Natural killer cell (primary cell): ENCODE results near the gene RRH. TPM values are rescaled to one million over a fixed set of nuclear protein-coding genes. Genes with fewer than 3 reads are reported as not detected.

Experiments used
- ATAC-seq, 3 donors: fragments of 150-1000 bp in 2 of 3; fragments of 200-7000 bp in 1 of 3; cut with Tn5 transposase; 1 replicate in 1 of 3; 2 replicates in 2 of 3; pipeline ENCODE4 v1.10.0; 2021; ENCODE audit warnings: mild to moderate bottlenecking in 2 of 3, moderate library complexity in 2 of 3
- DNase-seq, 2 donors: peaks; one replicate each; pipeline versions ENCODE4 v3.0.0 to v3.0.0-alpha.2; 2013 to 2021; ENCODE audit warnings: mixed read lengths in 1 of 2
- H3K27ac ChIP-seq: one replicate; pipeline ENCODE4 v1.5.1; 2013; ENCODE audit warnings: mild to moderate bottlenecking, low read length
- H3K27me3 ChIP-seq: one replicate; pipeline ENCODE4 v1.6.1; 2013; ENCODE audit warnings: low read length; ENCODE audit not compliant: control insufficient read depth, insufficient read depth
- H3K36me3 ChIP-seq: one replicate; pipeline ENCODE4 v1.6.1; 2013; ENCODE audit warnings: low read length; ENCODE audit not compliant: control insufficient read depth, insufficient read depth
- H3K4me1 ChIP-seq: one replicate; pipeline ENCODE4 v1.6.1; 2013; ENCODE audit warnings: low read length; ENCODE audit not compliant: control insufficient read depth, insufficient read depth
- H3K4me3 ChIP-seq: one replicate; pipeline ENCODE4 v1.5.1; 2013; ENCODE audit warnings: low read length
- H3K9me3 ChIP-seq: one replicate; pipeline ENCODE4 v1.6.1; 2013; ENCODE audit warnings: low read length; ENCODE audit not compliant: control insufficient read depth, insufficient read depth
- H3K27ac Mint-ChIP-seq, 2 donors: one replicate each; pipeline ENCODE4 v1.8.0; 2022; ENCODE audit warnings: mild to moderate bottlenecking in 2 of 2, mixed read lengths in 2 of 2, moderate library complexity in 1 of 2
- H3K27me3 Mint-ChIP-seq, 2 donors: one replicate each; pipeline ENCODE4 v1.8.0; 2022; ENCODE audit warnings: low read depth in 2 of 2, mixed read lengths in 2 of 2
- H3K36me3 Mint-ChIP-seq: one replicate; pipeline ENCODE4 v1.8.0; 2022; ENCODE audit warnings: mixed read lengths
- H3K4me1 Mint-ChIP-seq, 2 donors: one replicate each; pipeline ENCODE4 v1.8.0; 2022; ENCODE audit warnings: mixed read lengths in 2 of 2
- H3K4me3 Mint-ChIP-seq: one replicate; pipeline ENCODE4 v1.8.0; 2022; ENCODE audit warnings: mild to moderate bottlenecking, moderate library complexity, mixed read lengths
- H3K9me3 Mint-ChIP-seq, 2 donors: one replicate each; pipeline ENCODE4 v1.8.0; 2022; ENCODE audit warnings: mixed read lengths in 2 of 2
- WGBS: methylation state at CpG from one replicate; pipeline ENCODE4 v1.1.7; 2013; ENCODE audit warnings: missing lambda C conversion rate; ENCODE audit not compliant: insufficient coverage; 5-methylcytosine and 5-hydroxymethylcytosine counted together
- intact Hi-C: fragments of 100-400 bp; cut with micrococcal nuclease; formaldehyde crosslinking; loops from one replicate; pipeline ENCODE4 v1.14.2; 2022
- total RNA-seq, 4 donors: library from RNA; stranded (reverse); fragments of 120-200 nt in 1 of 4; gene quantifications; one replicate each; pipeline versions ENCODE4 v1.2.3 to v1.2.4, GENCODE V29; 2013 to 2022
- TF ChIP-seq, protein P1 (sequence below): fragments of 200-600 bp; IDR thresholded peaks from one replicate; pipeline ENCODE4 v1.8.0; 2022; ENCODE audit warnings: antibody characterized with exemption

RRH gene
- total RNA-seq, 3 donors from 2014 or later (not counting 1 experiment from before 2014, with no cell fraction given): 0.24 TPM; not detected in 2

DNA sequence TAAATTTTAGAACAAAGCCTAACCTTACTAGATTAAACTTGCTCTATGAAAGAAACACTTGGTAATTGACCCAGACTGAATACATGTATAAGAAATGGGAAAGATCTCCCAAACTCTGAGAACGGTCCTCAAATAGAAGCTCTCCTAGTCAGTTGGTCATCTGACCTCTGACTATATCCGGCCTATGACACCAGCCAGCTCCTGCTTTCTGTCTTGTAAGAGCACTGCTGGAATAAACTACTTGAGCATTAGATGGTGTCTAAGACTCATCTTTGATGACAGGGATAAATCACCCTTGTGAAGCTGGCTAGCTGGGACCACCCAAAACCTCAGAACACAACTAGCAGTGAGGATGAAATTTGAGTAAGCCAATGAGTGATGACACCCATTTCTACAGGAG, 44.3 kb downstream of the RRH start:
- Mint-ChIP-seq H3K27me3 (peaks cover 0 to under 1% of the 10 kb centered on the region in 2 donors), H3K9me3 (no peaks in the 10 kb centered on the region), H3K4me3 (no peak overlapping the region), H3K4me1 (no peaks in the 10 kb centered on the region), H3K27ac (no peak overlapping the region), H3K36me3 (no peaks in the 10 kb centered on the region)
- TF ChIP-seq, protein P1, sequence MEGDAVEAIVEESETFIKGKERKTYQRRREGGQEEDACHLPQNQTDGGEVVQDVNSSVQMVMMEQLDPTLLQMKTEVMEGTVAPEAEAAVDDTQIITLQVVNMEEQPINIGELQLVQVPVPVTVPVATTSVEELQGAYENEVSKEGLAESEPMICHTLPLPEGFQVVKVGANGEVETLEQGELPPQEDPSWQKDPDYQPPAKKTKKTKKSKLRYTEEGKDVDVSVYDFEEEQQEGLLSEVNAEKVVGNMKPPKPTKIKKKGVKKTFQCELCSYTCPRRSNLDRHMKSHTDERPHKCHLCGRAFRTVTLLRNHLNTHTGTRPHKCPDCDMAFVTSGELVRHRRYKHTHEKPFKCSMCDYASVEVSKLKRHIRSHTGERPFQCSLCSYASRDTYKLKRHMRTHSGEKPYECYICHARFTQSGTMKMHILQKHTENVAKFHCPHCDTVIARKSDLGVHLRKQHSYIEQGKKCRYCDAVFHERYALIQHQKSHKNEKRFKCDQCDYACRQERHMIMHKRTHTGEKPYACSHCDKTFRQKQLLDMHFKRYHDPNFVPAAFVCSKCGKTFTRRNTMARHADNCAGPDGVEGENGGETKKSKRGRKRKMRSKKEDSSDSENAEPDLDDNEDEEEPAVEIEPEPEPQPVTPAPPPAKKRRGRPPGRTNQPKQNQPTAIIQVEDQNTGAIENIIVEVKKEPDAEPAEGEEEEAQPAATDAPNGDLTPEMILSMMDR: no peak
- ATAC-seq (no peak), DNase-seq (no peak)
- H3K4me3 ChIP-seq: no peak overlapping the region
- no peaks in the 10 kb centered on the region for H3K4me1 ChIP-seq
- H3K27ac ChIP-seq: no peak overlapping the region
- WGBS: 91% methylated on average over 2 of the region's 2 CpGs
- intact Hi-C loops: no loop called here
- no peaks in the 10 kb centered on the region for H3K36me3 ChIP-seq
- H3K27me3 ChIP-seq: no peaks in the 10 kb centered on the region
- H3K9me3 ChIP-seq: no peaks in the 10 kb centered on the region

DNA sequence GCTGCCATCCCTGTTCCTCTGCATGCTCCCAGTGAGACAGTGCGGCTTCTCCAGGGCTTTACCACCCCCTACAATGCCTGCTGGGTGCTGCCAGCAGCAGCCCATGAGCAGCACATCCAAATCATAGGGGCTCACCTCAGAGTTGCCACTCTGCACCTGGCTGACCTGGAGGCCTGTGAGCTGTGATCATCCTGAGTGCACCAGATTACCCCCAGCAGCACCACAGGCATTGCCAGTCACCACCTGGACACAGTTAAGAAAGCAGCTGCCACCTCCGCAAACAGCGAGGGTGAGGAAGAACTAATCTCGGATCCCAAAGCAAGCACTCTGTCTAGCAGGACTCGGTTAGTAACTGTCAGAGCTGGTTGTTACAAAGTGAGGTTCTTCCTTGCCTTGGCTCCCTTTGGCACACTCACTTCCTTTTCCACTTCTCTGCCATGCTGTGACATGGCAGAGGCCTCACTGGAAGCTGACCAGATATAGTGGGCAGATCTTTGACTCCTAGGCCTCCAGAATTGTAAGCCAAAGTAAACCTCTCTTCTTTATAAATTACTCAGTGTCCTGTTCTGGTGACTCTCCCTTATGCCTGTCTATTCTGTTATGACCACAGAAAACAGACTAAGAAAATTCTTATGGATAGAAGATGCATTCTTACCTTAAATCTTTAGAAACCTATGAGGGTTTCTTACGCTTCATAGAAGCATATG, 45.3 kb downstream of the RRH start:
- intact Hi-C loops: no loop called here
- no peak overlapping the region for H3K4me3 ChIP-seq
- H3K27me3 ChIP-seq: no peaks in the 10 kb centered on the region
- H3K27ac ChIP-seq: no peak overlapping the region
- DNase-seq (no peak), ATAC-seq (no peak)
- H3K36me3 Mint-ChIP-seq: no peaks in the 10 kb centered on the region
- H3K27me3 Mint-ChIP-seq: peaks cover 0 to 10% of the 10 kb centered on the region in 2 donors
- TF ChIP-seq, protein P1: no peak
- H3K36me3 ChIP-seq: no peaks in the 10 kb centered on the region
- H3K27ac Mint-ChIP-seq: no peak overlapping the region
- WGBS: 94% methylated on average over 5 of the region's 6 CpGs
- H3K4me1 ChIP-seq: no peaks in the 10 kb centered on the region
- no peaks in the 10 kb centered on the region for H3K9me3 Mint-ChIP-seq
- no peak overlapping the region for H3K4me3 Mint-ChIP-seq
- no peaks in the 10 kb centered on the region for H3K9me3 ChIP-seq
- no peaks in the 10 kb centered on the region for H3K4me1 Mint-ChIP-seq

DNA sequence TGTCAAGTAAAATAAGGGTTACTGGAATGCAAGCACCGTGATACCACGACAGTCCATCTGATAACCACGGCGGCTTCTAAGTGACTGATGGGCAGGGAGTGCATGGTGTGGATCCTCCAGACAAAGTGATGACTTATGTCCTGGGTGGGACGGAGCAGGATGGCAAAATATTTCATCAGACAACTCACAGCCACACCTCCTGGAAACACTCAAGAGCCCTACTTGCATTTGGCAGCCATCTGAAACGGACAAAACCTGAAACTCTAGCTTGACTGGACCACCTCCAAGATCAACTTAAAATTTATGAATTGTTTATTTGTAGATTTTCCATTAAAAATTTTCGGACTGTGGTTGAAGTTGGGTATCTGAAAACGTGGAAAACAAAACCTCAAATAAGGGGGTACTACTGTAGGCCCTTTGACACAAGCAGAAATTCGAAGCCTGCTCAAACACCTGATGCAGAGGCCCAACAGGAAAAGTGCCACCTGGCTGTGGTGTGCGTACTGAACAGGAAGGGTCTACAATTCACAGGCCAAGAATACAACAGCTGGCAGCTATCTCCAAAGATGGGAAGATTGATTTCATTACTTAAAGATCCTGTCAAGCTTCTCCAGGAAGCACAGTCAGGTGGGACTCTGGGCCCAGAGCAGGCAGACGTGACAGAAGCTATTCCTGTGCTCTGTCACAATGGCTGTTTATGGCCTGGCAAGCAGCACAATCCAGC, 46.2 kb downstream of the RRH start:
- Mint-ChIP-seq H3K27me3 (peaks cover 0 to 11% of the 10 kb centered on the region in 2 donors), H3K36me3 (no peaks in the 10 kb centered on the region), H3K4me3 (no peak overlapping the region), H3K9me3 (no peaks in the 10 kb centered on the region), H3K4me1 (no peaks in the 10 kb centered on the region), H3K27ac (no peak overlapping the region)
- TF ChIP-seq, protein P1: no peak
- WGBS: 76% methylated on average over 10 of the region's 11 CpGs
- H3K27me3 ChIP-seq: no peaks in the 10 kb centered on the region
- no peak overlapping the region for H3K4me3 ChIP-seq
- H3K27ac ChIP-seq: no peak overlapping the region
- no peaks in the 10 kb centered on the region for H3K4me1 ChIP-seq
- intact Hi-C loops: no loop called here
- H3K9me3 ChIP-seq: no peaks in the 10 kb centered on the region
- DNase-seq (no peak), ATAC-seq (no peak)
- H3K36me3 ChIP-seq: no peaks in the 10 kb centered on the region
